IMR-90 (cell line): ENCODE data around the gene NPPC. TPM values are rescaled to one million over a fixed set of nuclear protein-coding genes. Genes with fewer than 3 reads are reported as not detected.

ENCODE experiments used
- ATAC-seq: fragments of 200-7000 bp; cut with Tn5 transposase; 2 replicates; pipeline ENCODE4 v1.9.1; 2020; ENCODE audit warnings: low read depth, mild to moderate bottlenecking, moderate library complexity
- BruUV-seq: library from RNA; stranded (reverse); fragments of 400-500 nt; replicated peaks from 2 replicates; lab custom pipeline; 2021; lab: Mats Ljungman, UMichigan
- CTCF ChIA-PET: fragments of 300-600 bp; formaldehyde crosslinking; extraction: SDS; loops from one replicate; lab custom pipeline; 2021; ENCODE audit warnings: antibody characterized with exemption; lab: Yijun Ruan, JAX
- POLR2A ChIA-PET: fragments of 300-600 bp; sonication (Branson Sonifier 250); formaldehyde crosslinking; loops from one replicate; lab custom pipeline; 2022; ENCODE audit warnings: antibody characterized with exemption; ENCODE audit not compliant: unreplicated experiment; lab: Charles Lee
- DNase-seq: peaks from one replicate; pipeline ENCODE4 v3.0.0; 2013
- H2AFZ ChIP-seq: replicated peaks from 2 replicates; pipeline ENCODE3; 2013; ENCODE audit warnings: low read length, mild to moderate bottlenecking; ENCODE audit not compliant: poor library complexity
- H2AK5ac ChIP-seq: 2 replicates; pipeline ENCODE4 v1.6.1; 2013; ENCODE audit warnings: low read depth, low read length, inconsistent platforms
- H2AK9ac ChIP-seq: replicated peaks from 2 replicates; pipeline ENCODE3; 2013; ENCODE audit warnings: mild to moderate bottlenecking, low read depth, low read length, moderate library complexity; ENCODE audit not compliant: poor library complexity
- H2BK120ac ChIP-seq: 2 replicates; pipeline ENCODE4 v1.6.1; 2013; ENCODE audit warnings: low read depth, low read length, inconsistent platforms
- H2BK15ac ChIP-seq: 3 replicates; pipeline ENCODE4 v1.6.1; 2013; ENCODE audit warnings: low read depth, low read length, inconsistent platforms
- H2BK20ac ChIP-seq: 2 replicates; pipeline ENCODE4 v1.6.1; 2013; ENCODE audit warnings: low read depth, mild to moderate bottlenecking, inconsistent platforms, low read length, moderate library complexity
- H2BK5ac ChIP-seq: 2 replicates; pipeline ENCODE4 v1.6.1; 2013; ENCODE audit warnings: mild to moderate bottlenecking, low read depth, low read length, inconsistent platforms; ENCODE audit not compliant: poor library complexity, severe bottlenecking
- H3K14ac ChIP-seq: replicated peaks from 2 replicates; pipeline ENCODE4 v1.6.1; 2013; ENCODE audit warnings: low read depth, low read length, inconsistent platforms
- H3K18ac ChIP-seq: 2 replicates; pipeline ENCODE4 v1.6.1; 2013; ENCODE audit warnings: low read depth, low read length, control low read depth
- H3K23ac ChIP-seq: 2 replicates; pipeline ENCODE4 v1.6.1; 2013; ENCODE audit warnings: low read depth, low read length, inconsistent platforms
- H3K27ac ChIP-seq: 2 replicates; pipeline ENCODE4 v1.5.1; 2013; ENCODE audit warnings: mild to moderate bottlenecking, control low read depth, low read length; ENCODE audit not compliant: insufficient read depth
- H3K27me3 ChIP-seq: 2 replicates; pipeline ENCODE4 v1.6.1; 2013; ENCODE audit warnings: low read length; ENCODE audit not compliant: control insufficient read depth, insufficient read depth
- H3K36me3 ChIP-seq: 2 replicates; pipeline ENCODE4 v1.6.1; 2013; ENCODE audit warnings: low read length, mixed read lengths; ENCODE audit not compliant: control insufficient read depth, insufficient read depth
- H3K4ac ChIP-seq: 2 replicates; pipeline ENCODE4 v1.6.1; 2013; ENCODE audit warnings: low read depth, low read length, inconsistent platforms
- H3K4me1 ChIP-seq: 2 replicates; pipeline ENCODE4 v1.6.1; 2013; ENCODE audit warnings: low read length, mixed read lengths; ENCODE audit not compliant: control insufficient read depth, insufficient read depth
- H3K4me2 ChIP-seq: 2 replicates; pipeline ENCODE4 v1.6.1; 2013; ENCODE audit warnings: low read depth, mild to moderate bottlenecking, control low read depth, low read length, moderate library complexity
- H3K4me3 ChIP-seq: 2 replicates; pipeline ENCODE4 v1.5.1; 2013; ENCODE audit warnings: low read depth, mild to moderate bottlenecking, control low read depth, low read length, moderate library complexity; ENCODE audit not compliant: insufficient read depth
- H3K56ac ChIP-seq: 2 replicates; pipeline ENCODE4 v1.6.1; 2013; ENCODE audit warnings: low read length, inconsistent platforms; ENCODE audit not compliant: insufficient read depth; ENCODE audit errors: extremely low read depth
- H3K79me1 ChIP-seq, 2 experiments: 2 replicates each; pipeline ENCODE4 v1.6.1; 2013; ENCODE audit warnings: low read length in 2 of 2, inconsistent platforms in 1 of 2, low read depth in 1 of 2
- H3K9ac ChIP-seq: 2 replicates; pipeline ENCODE4 v1.6.1; 2013; ENCODE audit warnings: low read depth, low read length, control low read depth
- H3K9me1 ChIP-seq: 2 replicates; pipeline ENCODE4 v1.6.1; 2013; ENCODE audit warnings: low read length, inconsistent platforms; ENCODE audit not compliant: insufficient read depth
- H3K9me3 ChIP-seq: 2 replicates; pipeline ENCODE4 v1.6.1; 2013; ENCODE audit warnings: low read length; ENCODE audit not compliant: control insufficient read depth, insufficient read depth
- H4K20me1 ChIP-seq: 2 replicates; pipeline ENCODE4 v1.6.1; 2013; ENCODE audit warnings: low read length, inconsistent platforms; ENCODE audit not compliant: insufficient read depth
- H4K5ac ChIP-seq: 2 replicates; pipeline ENCODE4 v1.6.1; 2013; ENCODE audit warnings: mild to moderate bottlenecking, low read depth, low read length, control low read depth
- H4K8ac ChIP-seq, 2 experiments: 2 replicates each; pipeline ENCODE4 v1.6.1; 2013; ENCODE audit warnings: low read depth in 2 of 2, low read length in 2 of 2, control low read depth in 1 of 2, inconsistent platforms in 1 of 2
- H4K91ac ChIP-seq: 2 replicates; pipeline ENCODE4 v1.6.1; 2013; ENCODE audit warnings: low read depth, low read length, inconsistent platforms; ENCODE audit not compliant: insufficient read depth
- BHLHE40 ChIP-seq: fragments of 150-350 bp; IDR thresholded peaks from 2 replicates; pipeline ENCODE4 v1.6.1; 2016; ENCODE audit warnings: mild to moderate bottlenecking, low read depth, low read length
- CEBPB ChIP-seq: IDR thresholded peaks from 2 replicates; pipeline ENCODE4 v1.6.1; 2012; ENCODE audit warnings: low read depth, low read length, improper control_type of control experiment
- CHD1 ChIP-seq: IDR thresholded peaks from 2 replicates; pipeline ENCODE4 v1.6.1; 2012; ENCODE audit warnings: low read depth, low read length, improper control_type of control experiment
- MAZ ChIP-seq: IDR thresholded peaks from 2 replicates; pipeline ENCODE4 v1.6.1; 2012; ENCODE audit warnings: low read depth, mild to moderate bottlenecking, low read length, improper control_type of control experiment, moderate library complexity, borderline replicate concordance
- POLR2A ChIP-seq: IDR thresholded peaks from 2 replicates; pipeline ENCODE4 v1.6.1; 2012; ENCODE audit warnings: mild to moderate bottlenecking, low read depth, low read length
- WGBS, 2 experiments: methylation state at CpG; one replicate each; pipeline versions ENCODE4 v1.1.5 to v1.1.7; 2013; ENCODE audit warnings: missing lambda C conversion rate in 2 of 2; ENCODE audit not compliant: insufficient read length in 1 of 2; ENCODE audit errors: extremely low coverage in 2 of 2; 5-methylcytosine and 5-hydroxymethylcytosine counted together
- dilution Hi-C: fragments of 300-500 bp; cut with HindIII; formaldehyde crosslinking; loops from one replicate; pipeline ENCODE4 v1.14.3; 2018; ENCODE audit warnings: low sequenced_read_pairs; ENCODE audit not compliant: unreplicated experiment
- in situ Hi-C: fragments of 300-500 bp; cut with MboI; formaldehyde crosslinking; loops from 3 replicates; pipeline ENCODE4 v1.14.3; 2019; ENCODE audit warnings: low sequenced_read_pairs, inconsistent platforms, mixed read lengths
- intact Hi-C: fragments of 100-400 bp; cut with micrococcal nuclease; formaldehyde crosslinking; loops from 2 replicates; pipeline ENCODE4 v1.10.0; 2022
- polyA plus RNA-seq, 3 experiments: library from polyadenylated mRNA; depleted of rRNA; stranded (reverse); fragments of >200 nt; gene quantifications; 2 replicates each; pipeline ENCODE4 v1.2.3, GENCODE V29; 2012; ENCODE audit warnings: low replicate concordance in 1 of 3
- total RNA-seq: library from RNA; depleted of rRNA; stranded (reverse); fragments of >200 nt; gene quantifications from 2 replicates; pipeline ENCODE4 v1.2.3, GENCODE V29; 2012

The NPPC gene
- total and polyA plus RNA-seq, 2 of the 4 experiments (the other 2 are of a cell fraction), result 0.22 to 0.36 TPM

DNA sequence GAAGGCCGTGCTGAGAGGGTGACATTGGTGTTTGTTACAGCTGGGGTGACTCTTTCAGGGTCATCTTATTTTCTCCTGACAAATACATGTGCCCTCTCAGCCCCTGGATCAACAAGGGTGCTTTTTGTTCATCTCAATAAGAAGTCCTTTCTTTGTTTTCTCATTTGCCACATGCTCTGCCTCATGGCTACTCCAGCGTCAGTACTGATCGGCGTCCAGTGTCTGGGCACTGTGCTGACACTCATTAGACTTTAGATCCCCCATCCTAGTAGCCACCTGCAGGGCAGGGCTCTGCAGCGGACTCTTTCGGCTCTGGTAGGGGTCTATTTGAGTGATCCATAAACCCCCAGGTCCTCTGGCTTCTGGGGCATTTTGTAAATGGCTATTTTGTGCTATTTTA lies 38.4 kb downstream of the NPPC start:
- no peak overlapping the region for H3K4me3 ChIP-seq
- H3K18ac ChIP-seq, result no peak overlapping the region
- H3K27me3 ChIP-seq, result peaks cover 28% of the 10 kb centered on the region
- ATAC-seq, result no peak
- ChIA-PET CTCF (no interaction called here), POLR2A (no interaction called here)
- H3K79me1 ChIP-seq, result no peaks in the 10 kb centered on the region
- no peak overlapping the region for H2AK9ac ChIP-seq
- no TSS peak for BruUV-seq
- H2BK5ac ChIP-seq, result no peak overlapping the region
- no peak overlapping the region for H4K91ac ChIP-seq
- no peak overlapping the region for H3K9ac ChIP-seq
- no peak for TF ChIP-seq CEBPB
- no peak for TF ChIP-seq POLR2A
- TF ChIP-seq CHD1, result no peak
- no peak for TF ChIP-seq BHLHE40
- no peak for TF ChIP-seq MAZ
- no peak overlapping the region for H3K56ac ChIP-seq
- H3K36me3 ChIP-seq, result no peaks in the 10 kb centered on the region
- H3K14ac ChIP-seq, result no peak overlapping the region
- peaks cover 4% of the 10 kb centered on the region for H3K9me3 ChIP-seq
- H3K27ac ChIP-seq, result no peak overlapping the region
- no peak overlapping the region for H3K23ac ChIP-seq
- intact Hi-C loops, result no loop called here
- H2BK120ac ChIP-seq, result no peak overlapping the region
- H3K9me1 ChIP-seq, result no peaks in the 10 kb centered on the region
- no peak overlapping the region for H3K4me2 ChIP-seq
- no peaks in the 10 kb centered on the region for H3K4me1 ChIP-seq
- no peak overlapping the region for H2AK5ac ChIP-seq
- H4K5ac ChIP-seq, result no peak overlapping the region
- DNase-seq, result no peak
- H2AFZ ChIP-seq, result no peak overlapping the region
- in situ Hi-C loops, result no loop called here
- H4K8ac ChIP-seq, result no peak overlapping the region
- WGBS, 2 experiments, result no CpG with 5 or more reads among the region's 6 CpGs
- no peaks in the 10 kb centered on the region for H4K20me1 ChIP-seq
- H2BK15ac ChIP-seq, result no peak overlapping the region
- H3K4ac ChIP-seq, result no peak overlapping the region
- dilution Hi-C loops, result no loop called here
- H2BK20ac ChIP-seq, result no peak overlapping the region
